WERI-Rb-1 (cell line): Measurements from ENCODE around the gene KCNK1.

Experiments used
- DNase-seq: peaks from one replicate; pipeline ENCODE4 v3.0.0-alpha.2; 2020
- H3K27ac ChIP-seq: fragments of 250-450 bp; sonication (Bioruptor Pico); 2 replicates; pipeline ENCODE4 v1.5.1; 2020; ENCODE audit warnings: mild to moderate bottlenecking, moderate library complexity
- H3K27me3 ChIP-seq: fragments of 250-450 bp; sonication (Bioruptor Pico); 2 replicates; pipeline ENCODE4 v1.5.1; 2021; ENCODE audit warnings: mild to moderate bottlenecking, low read depth, moderate library complexity; ENCODE audit not compliant: insufficient read depth, severe bottlenecking
- H3K36me3 ChIP-seq: fragments of 250-450 bp; sonication (Bioruptor Pico); 2 replicates; pipeline ENCODE4 v1.5.1; 2020; ENCODE audit warnings: mild to moderate bottlenecking, moderate library complexity
- H3K4me3 ChIP-seq: 2 replicates; pipeline ENCODE4 v1.5.1; 2011; ENCODE audit warnings: low read depth, mild to moderate bottlenecking, control low read depth, low read length
- H3K9me3 ChIP-seq: fragments of 250-450 bp; sonication (Bioruptor Pico); 2 replicates; pipeline ENCODE4 v1.5.1; 2021; ENCODE audit warnings: mild to moderate bottlenecking, moderate library complexity; ENCODE audit not compliant: severe bottlenecking
- CTCF ChIP-seq: IDR thresholded peaks from 2 replicates; pipeline ENCODE4 v1.5.1; 2011; ENCODE audit warnings: low read depth, mild to moderate bottlenecking, control low read depth, inconsistent platforms, low read length

KCNK1 gene

DNA sequence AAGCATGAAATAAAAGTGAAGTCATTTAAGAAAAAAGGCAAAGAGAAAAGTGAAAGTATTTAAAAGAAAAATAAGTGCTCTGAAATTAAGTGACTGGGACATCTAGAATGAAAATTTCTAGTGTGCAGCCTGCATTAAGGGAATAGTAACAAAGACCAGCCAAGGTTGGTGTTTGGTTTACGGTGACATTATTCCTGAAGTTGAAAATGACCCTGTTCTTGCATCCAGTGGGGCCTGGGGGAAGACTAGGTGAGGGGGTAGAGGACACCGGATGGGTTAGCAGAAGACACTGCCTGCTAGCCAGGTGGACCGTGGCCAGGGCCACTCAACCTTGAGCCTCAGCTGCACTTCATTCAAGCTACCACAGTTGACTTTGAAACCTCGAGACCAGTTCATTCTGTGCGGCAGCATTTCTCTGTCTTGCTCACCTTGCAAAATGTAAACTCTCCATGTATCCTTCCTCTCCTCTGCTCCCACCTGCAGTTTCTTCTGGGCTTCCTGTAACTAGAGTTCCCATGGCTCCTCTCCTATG lies 14.3 kb upstream of the KCNK1 start:
- Histone ChIP-seq H3K9me3 (peaks cover 4% of the 10 kb centered on the region), H3K36me3 (no peaks in the 10 kb centered on the region), H3K4me3 (no peak overlapping the region), H3K27me3 (peaks cover 89% of the 10 kb centered on the region), H3K27ac (no peak overlapping the region)
- TF ChIP-seq CTCF: no peak
- DNase-seq: no peak

- Histone ChIP-seq H3K36me3 (no peaks in the 10 kb centered on the region), H3K27me3 (peaks cover 91% of the 10 kb centered on the region), H3K9me3 (peaks cover 6% of the 10 kb centered on the region), H3K4me3 (no peak overlapping the region), H3K27ac (no peak overlapping the region)
- no peak for DNase-seq
- TF ChIP-seq CTCF: no peak
Observed at GRCh38 chr1:233600488-233600887, 13.4 kb upstream of the KCNK1 start.

DNA sequence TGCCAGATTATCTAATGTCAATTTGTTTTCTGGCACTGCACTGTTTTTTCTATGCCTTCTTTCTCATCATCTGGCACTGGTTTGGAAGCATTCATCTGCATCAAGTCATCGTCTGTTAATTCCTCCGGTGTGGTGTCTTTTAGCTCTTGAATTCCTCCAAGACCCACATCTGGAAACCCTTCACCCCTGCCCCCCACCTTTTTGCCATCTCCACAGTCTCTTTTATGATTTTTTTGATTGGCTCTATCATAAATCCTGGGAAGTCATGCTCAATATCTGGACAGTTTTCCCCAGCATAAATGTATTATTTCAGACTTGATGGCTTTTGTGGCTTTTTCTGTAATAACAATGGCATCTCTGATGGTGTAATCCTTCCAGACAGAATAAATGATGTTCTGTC lies 10.4 kb upstream of the KCNK1 start:
- peaks cover 93% of the 10 kb centered on the region for H3K27me3 ChIP-seq
- no peak overlapping the region for H3K27ac ChIP-seq
- H3K36me3 ChIP-seq: no peaks in the 10 kb centered on the region
- TF ChIP-seq CTCF: no peak
- H3K9me3 ChIP-seq: peaks cover 6% of the 10 kb centered on the region
- no peak for DNase-seq
- H3K4me3 ChIP-seq: no peak overlapping the region

GRCh38 chr1:233605205-233605604 lies 8.7 kb upstream of the KCNK1 start:
- no peak overlapping the region for H3K27ac ChIP-seq
- no peak for TF ChIP-seq CTCF
- DNase-seq: no peak

GRCh38 chr1:233606813-233607212 lies 7.1 kb upstream of the KCNK1 start:
- DNase-seq: no peak
- H3K27me3 ChIP-seq: peaks cover 96% of the 10 kb centered on the region
- no peak overlapping the region for H3K4me3 ChIP-seq
- H3K27ac ChIP-seq: no peak overlapping the region
- TF ChIP-seq CTCF: no peak
- peaks cover 10% of the 10 kb centered on the region for H3K9me3 ChIP-seq
- H3K36me3 ChIP-seq: no peaks in the 10 kb centered on the region

More at GRCh38 chr1:233605205-233605604, 8.7 kb upstream of the KCNK1 start:
- Histone ChIP-seq H3K4me3 (no peak overlapping the region), H3K27me3 (peaks cover 93% of the 10 kb centered on the region), H3K9me3 (peaks cover 6% of the 10 kb centered on the region), H3K36me3 (no peaks in the 10 kb centered on the region)
